Mesenchymal stem cell (in vitro differentiated cells and primary cell): ENCODE measurements around the gene POLE4.

ENCODE experiments used
- DNase-seq: peaks from one replicate; pipeline ENCODE4 v3.0.0-alpha.2; 2013
- H2AFZ ChIP-seq: one replicate; pipeline ENCODE4 v1.6.1; 2013; ENCODE audit warnings: low read depth, mild to moderate bottlenecking, control low read depth, inconsistent platforms, low read length, moderate library complexity
- H2AK5ac ChIP-seq: 2 replicates; pipeline ENCODE4 v1.6.1; 2013; ENCODE audit warnings: low read length, moderate library complexity, mild to moderate bottlenecking, inconsistent platforms; ENCODE audit not compliant: severe bottlenecking
- H2BK120ac ChIP-seq: one replicate; pipeline ENCODE4 v1.6.1; 2013; ENCODE audit warnings: low read depth, mild to moderate bottlenecking, inconsistent platforms, low read length, moderate library complexity
- H2BK12ac ChIP-seq, 2 experiments: one replicate each; pipeline ENCODE4 v1.6.1; 2013; ENCODE audit warnings: inconsistent platforms in 2 of 2, low read length in 2 of 2, mild to moderate bottlenecking in 2 of 2, moderate library complexity in 2 of 2, control low read depth in 1 of 2
- H2BK15ac ChIP-seq: one replicate; pipeline ENCODE4 v1.6.1; 2013; ENCODE audit warnings: mild to moderate bottlenecking, low read depth, inconsistent platforms; ENCODE audit not compliant: poor library complexity, severe bottlenecking
- H2BK5ac ChIP-seq: 2 replicates; pipeline ENCODE4 v1.6.1; 2013; ENCODE audit warnings: low read depth, mild to moderate bottlenecking, low read length, control low read depth, inconsistent platforms; ENCODE audit not compliant: poor library complexity, severe bottlenecking
- H3K14ac ChIP-seq, 2 experiments: one replicate each; pipeline ENCODE4 v1.6.1; 2013; ENCODE audit warnings: inconsistent platforms in 2 of 2, low read length in 2 of 2, control low read depth in 1 of 2, mild to moderate bottlenecking in 1 of 2, moderate library complexity in 1 of 2
- H3K18ac ChIP-seq, 2 experiments: one replicate each; pipeline ENCODE4 v1.6.1; 2013; ENCODE audit warnings: inconsistent platforms in 2 of 2, low read length in 2 of 2, control low read depth in 1 of 2, low read depth in 1 of 2, mild to moderate bottlenecking in 1 of 2
- H3K23ac ChIP-seq, 2 experiments: one replicate each; pipeline ENCODE4 v1.6.1; 2013; ENCODE audit warnings: inconsistent platforms in 2 of 2, low read length in 2 of 2, mild to moderate bottlenecking in 2 of 2, moderate library complexity in 2 of 2, control low read depth in 1 of 2
- H3K27ac ChIP-seq: 2 replicates; pipeline ENCODE4 v1.5.1; 2013; ENCODE audit warnings: mild to moderate bottlenecking, moderate library complexity, low read length, control low read depth, inconsistent platforms; ENCODE audit not compliant: poor library complexity, severe bottlenecking
- H3K27me3 ChIP-seq, 2 experiments: 2 replicates each; pipeline versions ENCODE4 v1.6.1 to v1.7.0; 2013; ENCODE audit warnings: low read length in 2 of 2, mild to moderate bottlenecking in 2 of 2, moderate library complexity in 2 of 2, control low read depth in 1 of 2, inconsistent platforms in 1 of 2; ENCODE audit not compliant: control insufficient read depth in 1 of 2, insufficient read depth in 1 of 2
- H3K36me3 ChIP-seq, 2 experiments: 2 replicates each; pipeline versions ENCODE4 v1.6.1 to v1.7.0; 2013; ENCODE audit warnings: low read length in 2 of 2, control low read depth in 1 of 2, inconsistent platforms in 1 of 2, low read depth in 1 of 2, mild to moderate bottlenecking in 1 of 2; ENCODE audit not compliant: insufficient read depth in 2 of 2, control insufficient read depth in 1 of 2
- H3K4ac ChIP-seq, 2 experiments: one replicate each; pipeline ENCODE4 v1.6.1; 2013; ENCODE audit warnings: inconsistent platforms in 2 of 2, low read length in 2 of 2, mild to moderate bottlenecking in 2 of 2, moderate library complexity in 2 of 2, control low read depth in 1 of 2, low read depth in 1 of 2
- H3K4me1 ChIP-seq: 2 replicates; pipeline ENCODE4 v1.6.1; 2013; ENCODE audit warnings: low read depth, low read length, control low read depth; ENCODE audit not compliant: control insufficient read depth, insufficient read depth
- H3K4me2 ChIP-seq: 2 replicates; pipeline ENCODE4 v1.6.1; 2013; ENCODE audit warnings: low read length, mild to moderate bottlenecking, inconsistent platforms; ENCODE audit not compliant: poor library complexity, severe bottlenecking
- H3K4me3 ChIP-seq, 2 experiments: 2 replicates each; pipeline versions ENCODE4 v1.5.1 to v1.7.0; 2013; ENCODE audit warnings: low read length in 2 of 2, mild to moderate bottlenecking in 2 of 2, control low read depth in 1 of 2, low read depth in 1 of 2; ENCODE audit not compliant: insufficient read depth in 1 of 2
- H3K79me1 ChIP-seq: replicated peaks from 2 replicates; pipeline ENCODE4 v1.6.1; 2013; ENCODE audit warnings: mild to moderate bottlenecking, control low read depth, low read length, inconsistent platforms; ENCODE audit not compliant: poor library complexity, severe bottlenecking
- H3K9ac ChIP-seq: 2 replicates; pipeline ENCODE4 v1.7.0; 2013; ENCODE audit warnings: mild to moderate bottlenecking, low read length, moderate library complexity
- H3K9me3 ChIP-seq: 2 replicates; pipeline ENCODE4 v1.7.0; 2013; ENCODE audit warnings: mild to moderate bottlenecking, low read length; ENCODE audit not compliant: control insufficient read depth
- H4K8ac ChIP-seq: one replicate; pipeline ENCODE4 v1.6.1; 2013; ENCODE audit warnings: inconsistent platforms, mild to moderate bottlenecking, low read length, moderate library complexity
- H4K91ac ChIP-seq: one replicate; pipeline ENCODE4 v1.6.1; 2013; ENCODE audit warnings: mild to moderate bottlenecking, low read length, inconsistent platforms
- WGBS: methylation state at CpG from one replicate; pipeline ENCODE4 v1.1.7; 2013; ENCODE audit warnings: mixed read lengths; 5-methylcytosine and 5-hydroxymethylcytosine counted together

Gene POLE4

GRCh38 chr2:74937221-74937880, 21.1 kb upstream of the POLE4 start:
- no peak overlapping the region for H3K9ac ChIP-seq
- H2BK12ac ChIP-seq = no peak overlapping the region
- H3K4me2 ChIP-seq = no peak overlapping the region
- H2AK5ac ChIP-seq = no peak overlapping the region
- no peak overlapping the region for H2AFZ ChIP-seq
- H3K4me1 ChIP-seq = no peaks in the 10 kb centered on the region
- no peak overlapping the region for H4K91ac ChIP-seq
- H4K8ac ChIP-seq = no peak overlapping the region
- no peak overlapping the region for H2BK120ac ChIP-seq
- H2BK15ac ChIP-seq = no peak overlapping the region
- no peak overlapping the region for H3K18ac ChIP-seq
- no peak overlapping the region for H3K27ac ChIP-seq
- no peak overlapping the region for H2BK5ac ChIP-seq
- DNase-seq = no peak
- WGBS = 88% methylated on average over 6 of the region's 6 CpGs
- H3K14ac ChIP-seq = no peak overlapping the region
- no peaks in the 10 kb centered on the region for H3K79me1 ChIP-seq
- no peaks in the 10 kb centered on the region for H3K36me3 ChIP-seq
- no peak overlapping the region for H3K23ac ChIP-seq
- H3K27me3 ChIP-seq = peaks cover 0 to 5% of the 10 kb centered on the region in 2 experiments
- no peak overlapping the region for H3K4ac ChIP-seq
- H3K9me3 ChIP-seq = no peaks in the 10 kb centered on the region
- no peak overlapping the region for H3K4me3 ChIP-seq

- no peaks in the 10 kb centered on the region for H3K36me3 ChIP-seq
- H3K18ac ChIP-seq = no peak overlapping the region
- H3K4me1 ChIP-seq = no peaks in the 10 kb centered on the region
- H3K9me3 ChIP-seq = no peaks in the 10 kb centered on the region
- no peak overlapping the region for H2BK120ac ChIP-seq
- no peak overlapping the region for H4K8ac ChIP-seq
- no peak overlapping the region for H3K4me3 ChIP-seq
- no peak overlapping the region for H2AK5ac ChIP-seq
- H4K91ac ChIP-seq = no peak overlapping the region
- H2BK12ac ChIP-seq = no peak overlapping the region
- no peak overlapping the region for H3K14ac ChIP-seq
- H3K9ac ChIP-seq = no peak overlapping the region
- no peak overlapping the region for H3K23ac ChIP-seq
- H3K4me2 ChIP-seq = no peak overlapping the region
- no peak overlapping the region for H2BK5ac ChIP-seq
- WGBS = 93% methylated on average over 4 of the region's 4 CpGs
- H2AFZ ChIP-seq = no peak overlapping the region
- H3K4ac ChIP-seq = no peak overlapping the region
- no peak overlapping the region for H3K27ac ChIP-seq
- no peaks in the 10 kb centered on the region for H3K79me1 ChIP-seq
- peaks cover 0 to 2% of the 10 kb centered on the region in 2 experiments for H3K27me3 ChIP-seq
- H2BK15ac ChIP-seq = no peak overlapping the region
- DNase-seq = no peak
These were observed 20.2 kb upstream of the POLE4 start for GRCh38 chr2:74938264-74938663.

GRCh38 chr2:74939919-74940812, 18.3 kb upstream of the POLE4 start:
- H2BK5ac ChIP-seq = no peak overlapping the region
- no peak overlapping the region for H3K18ac ChIP-seq
- H3K4ac ChIP-seq = no peak overlapping the region
- no peak overlapping the region for H4K8ac ChIP-seq
- 97% methylated on average over 2 of the region's 7 CpGs for WGBS
- H2BK12ac ChIP-seq = no peak overlapping the region
- no peaks in the 10 kb centered on the region for H3K9me3 ChIP-seq
- H4K91ac ChIP-seq = no peak overlapping the region
- DNase-seq = no peak
- no peak overlapping the region for H2AK5ac ChIP-seq
- no peak overlapping the region for H3K9ac ChIP-seq
- H3K4me1 ChIP-seq = no peaks in the 10 kb centered on the region
- H3K79me1 ChIP-seq = no peaks in the 10 kb centered on the region
- no peak overlapping the region for H3K14ac ChIP-seq
- H3K4me3 ChIP-seq = no peak overlapping the region
- H2AFZ ChIP-seq = no peak overlapping the region
- no peak overlapping the region for H3K27ac ChIP-seq
- H3K4me2 ChIP-seq = no peak overlapping the region
- no peak overlapping the region for H2BK120ac ChIP-seq
- no peak overlapping the region for H3K23ac ChIP-seq
- no peak overlapping the region for H2BK15ac ChIP-seq
- H3K36me3 ChIP-seq = no peaks in the 10 kb centered on the region
- no peaks in the 10 kb centered on the region for H3K27me3 ChIP-seq

GRCh38 chr2:74941284-74941683, 17.2 kb upstream of the POLE4 start:
- Histone ChIP-seq H2BK120ac (no peak overlapping the region), H3K36me3 (no peaks in the 10 kb centered on the region), H3K27me3 (no peaks in the 10 kb centered on the region), H2BK12ac (no peak overlapping the region), H2AFZ (no peak overlapping the region), H2AK5ac (no peak overlapping the region), H3K9ac (no peak overlapping the region), H3K27ac (no peak overlapping the region), H3K18ac (no peak overlapping the region), H3K23ac (no peak overlapping the region), H3K4ac (no peak overlapping the region), H2BK5ac (no peak overlapping the region), H3K9me3 (no peaks in the 10 kb centered on the region), H4K91ac (no peak overlapping the region), H3K14ac (no peak overlapping the region), H3K4me3 (no peak overlapping the region), H3K4me2 (no peak overlapping the region), H2BK15ac (no peak overlapping the region), H4K8ac (no peak overlapping the region), H3K79me1 (no peaks in the 10 kb centered on the region), H3K4me1 (no peaks in the 10 kb centered on the region)
- 96% methylated on average over 3 of the region's 3 CpGs for WGBS
- no peak for DNase-seq
